H1 (cell line): ENCODE results near the gene FTCDNL1. TPM values are rescaled to one million over a fixed set of nuclear protein-coding genes. Genes with fewer than 3 reads are reported as not detected.

Experiments
- BRCA1 ChIP-seq: IDR thresholded peaks from 2 replicates; pipeline ENCODE4 v1.6.1; 2012; ENCODE audit warnings: low read depth, low read length, improper control_type of control experiment
- JUN ChIP-seq: IDR thresholded peaks from 2 replicates; pipeline ENCODE4 v1.6.1; 2011; ENCODE audit warnings: low read depth, mild to moderate bottlenecking, improper control_type of control experiment, low read length
- MAFK ChIP-seq: IDR thresholded peaks from 2 replicates; pipeline ENCODE4 v1.6.1; 2012; ENCODE audit warnings: low read depth, mild to moderate bottlenecking, improper control_type of control experiment, low read length
- SP1 ChIP-seq: IDR thresholded peaks from 2 replicates; pipeline ENCODE4 v1.6.1; 2011; ENCODE audit warnings: low read depth, low read length
- SRF ChIP-seq: IDR thresholded peaks from 2 replicates; pipeline ENCODE4 v1.6.1; 2011; ENCODE audit warnings: mild to moderate bottlenecking, low read depth, low read length, moderate library complexity
- TEAD4 ChIP-seq: IDR thresholded peaks from 2 replicates; pipeline ENCODE4 v1.6.1; 2012; ENCODE audit warnings: low read depth, low read length, inconsistent platforms, mixed read lengths
- polyA plus RNA-seq, 7 experiments: library from polyadenylated mRNA; depleted of rRNA in 3 of 7; stranded (reverse) in 5 of 7; unstranded in 2 of 7; fragments of >200 nt in 5 of 7; fragments of 200-250 nt in 2 of 7; gene quantifications; 1 replicate in 5 of 7; 2 replicates in 1 of 7; 4 replicates in 1 of 7; pipeline versions ENCODE4 v1.2.1 to v1.2.3, GENCODE V29; 2011 to 2013; ENCODE audit warnings: missing spikeins in 2 of 7, mixed read lengths in 2 of 7
- total RNA-seq: library from RNA; stranded (reverse); fragmentation: NEBNext Ultra II Directional; extraction: Animal tissue kit (Norgen Biotek cat#: 25700); gene quantifications from 2 replicates; pipeline ENCODE4 v1.2.1, GENCODE V29; 2021
- TF ChIP-seq, protein P1 (sequence below): fragments of 300-600 bp; sonication (generic); IDR thresholded peaks from 2 replicates; pipeline ENCODE4 v1.7.1; 2012; ENCODE audit warnings: low read length, moderate library complexity, mild to moderate bottlenecking, inconsistent platforms; ENCODE audit not compliant: insufficient replicate concordance

The FTCDNL1 gene
- total and polyA plus RNA-seq, 2 of the 8 experiments (the other 6 are each of a cell fraction or from before 2014, with no cell fraction given): 0.41 to 0.97 TPM

DNA sequence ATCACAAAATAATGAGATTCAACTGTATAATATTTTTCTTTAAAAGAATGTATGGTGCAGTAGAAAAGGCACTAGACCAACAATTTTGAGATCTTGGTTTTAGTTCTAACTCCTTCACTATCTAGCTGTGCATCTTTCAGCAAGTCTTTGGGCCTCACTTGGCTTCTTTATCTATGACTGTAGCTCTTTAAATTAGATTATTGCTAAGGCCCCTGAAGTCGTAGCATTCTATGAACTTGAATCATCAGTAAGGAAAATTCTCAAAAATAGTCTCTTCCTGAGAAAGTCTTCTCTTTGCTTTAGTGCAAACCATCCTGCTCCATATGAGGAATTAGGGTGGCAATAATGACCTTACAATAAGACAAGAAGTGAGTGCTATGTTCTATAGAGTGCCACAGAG is 140.4 kb downstream of the FTCDNL1 start (continued):
- TF ChIP-seq, protein P1, sequence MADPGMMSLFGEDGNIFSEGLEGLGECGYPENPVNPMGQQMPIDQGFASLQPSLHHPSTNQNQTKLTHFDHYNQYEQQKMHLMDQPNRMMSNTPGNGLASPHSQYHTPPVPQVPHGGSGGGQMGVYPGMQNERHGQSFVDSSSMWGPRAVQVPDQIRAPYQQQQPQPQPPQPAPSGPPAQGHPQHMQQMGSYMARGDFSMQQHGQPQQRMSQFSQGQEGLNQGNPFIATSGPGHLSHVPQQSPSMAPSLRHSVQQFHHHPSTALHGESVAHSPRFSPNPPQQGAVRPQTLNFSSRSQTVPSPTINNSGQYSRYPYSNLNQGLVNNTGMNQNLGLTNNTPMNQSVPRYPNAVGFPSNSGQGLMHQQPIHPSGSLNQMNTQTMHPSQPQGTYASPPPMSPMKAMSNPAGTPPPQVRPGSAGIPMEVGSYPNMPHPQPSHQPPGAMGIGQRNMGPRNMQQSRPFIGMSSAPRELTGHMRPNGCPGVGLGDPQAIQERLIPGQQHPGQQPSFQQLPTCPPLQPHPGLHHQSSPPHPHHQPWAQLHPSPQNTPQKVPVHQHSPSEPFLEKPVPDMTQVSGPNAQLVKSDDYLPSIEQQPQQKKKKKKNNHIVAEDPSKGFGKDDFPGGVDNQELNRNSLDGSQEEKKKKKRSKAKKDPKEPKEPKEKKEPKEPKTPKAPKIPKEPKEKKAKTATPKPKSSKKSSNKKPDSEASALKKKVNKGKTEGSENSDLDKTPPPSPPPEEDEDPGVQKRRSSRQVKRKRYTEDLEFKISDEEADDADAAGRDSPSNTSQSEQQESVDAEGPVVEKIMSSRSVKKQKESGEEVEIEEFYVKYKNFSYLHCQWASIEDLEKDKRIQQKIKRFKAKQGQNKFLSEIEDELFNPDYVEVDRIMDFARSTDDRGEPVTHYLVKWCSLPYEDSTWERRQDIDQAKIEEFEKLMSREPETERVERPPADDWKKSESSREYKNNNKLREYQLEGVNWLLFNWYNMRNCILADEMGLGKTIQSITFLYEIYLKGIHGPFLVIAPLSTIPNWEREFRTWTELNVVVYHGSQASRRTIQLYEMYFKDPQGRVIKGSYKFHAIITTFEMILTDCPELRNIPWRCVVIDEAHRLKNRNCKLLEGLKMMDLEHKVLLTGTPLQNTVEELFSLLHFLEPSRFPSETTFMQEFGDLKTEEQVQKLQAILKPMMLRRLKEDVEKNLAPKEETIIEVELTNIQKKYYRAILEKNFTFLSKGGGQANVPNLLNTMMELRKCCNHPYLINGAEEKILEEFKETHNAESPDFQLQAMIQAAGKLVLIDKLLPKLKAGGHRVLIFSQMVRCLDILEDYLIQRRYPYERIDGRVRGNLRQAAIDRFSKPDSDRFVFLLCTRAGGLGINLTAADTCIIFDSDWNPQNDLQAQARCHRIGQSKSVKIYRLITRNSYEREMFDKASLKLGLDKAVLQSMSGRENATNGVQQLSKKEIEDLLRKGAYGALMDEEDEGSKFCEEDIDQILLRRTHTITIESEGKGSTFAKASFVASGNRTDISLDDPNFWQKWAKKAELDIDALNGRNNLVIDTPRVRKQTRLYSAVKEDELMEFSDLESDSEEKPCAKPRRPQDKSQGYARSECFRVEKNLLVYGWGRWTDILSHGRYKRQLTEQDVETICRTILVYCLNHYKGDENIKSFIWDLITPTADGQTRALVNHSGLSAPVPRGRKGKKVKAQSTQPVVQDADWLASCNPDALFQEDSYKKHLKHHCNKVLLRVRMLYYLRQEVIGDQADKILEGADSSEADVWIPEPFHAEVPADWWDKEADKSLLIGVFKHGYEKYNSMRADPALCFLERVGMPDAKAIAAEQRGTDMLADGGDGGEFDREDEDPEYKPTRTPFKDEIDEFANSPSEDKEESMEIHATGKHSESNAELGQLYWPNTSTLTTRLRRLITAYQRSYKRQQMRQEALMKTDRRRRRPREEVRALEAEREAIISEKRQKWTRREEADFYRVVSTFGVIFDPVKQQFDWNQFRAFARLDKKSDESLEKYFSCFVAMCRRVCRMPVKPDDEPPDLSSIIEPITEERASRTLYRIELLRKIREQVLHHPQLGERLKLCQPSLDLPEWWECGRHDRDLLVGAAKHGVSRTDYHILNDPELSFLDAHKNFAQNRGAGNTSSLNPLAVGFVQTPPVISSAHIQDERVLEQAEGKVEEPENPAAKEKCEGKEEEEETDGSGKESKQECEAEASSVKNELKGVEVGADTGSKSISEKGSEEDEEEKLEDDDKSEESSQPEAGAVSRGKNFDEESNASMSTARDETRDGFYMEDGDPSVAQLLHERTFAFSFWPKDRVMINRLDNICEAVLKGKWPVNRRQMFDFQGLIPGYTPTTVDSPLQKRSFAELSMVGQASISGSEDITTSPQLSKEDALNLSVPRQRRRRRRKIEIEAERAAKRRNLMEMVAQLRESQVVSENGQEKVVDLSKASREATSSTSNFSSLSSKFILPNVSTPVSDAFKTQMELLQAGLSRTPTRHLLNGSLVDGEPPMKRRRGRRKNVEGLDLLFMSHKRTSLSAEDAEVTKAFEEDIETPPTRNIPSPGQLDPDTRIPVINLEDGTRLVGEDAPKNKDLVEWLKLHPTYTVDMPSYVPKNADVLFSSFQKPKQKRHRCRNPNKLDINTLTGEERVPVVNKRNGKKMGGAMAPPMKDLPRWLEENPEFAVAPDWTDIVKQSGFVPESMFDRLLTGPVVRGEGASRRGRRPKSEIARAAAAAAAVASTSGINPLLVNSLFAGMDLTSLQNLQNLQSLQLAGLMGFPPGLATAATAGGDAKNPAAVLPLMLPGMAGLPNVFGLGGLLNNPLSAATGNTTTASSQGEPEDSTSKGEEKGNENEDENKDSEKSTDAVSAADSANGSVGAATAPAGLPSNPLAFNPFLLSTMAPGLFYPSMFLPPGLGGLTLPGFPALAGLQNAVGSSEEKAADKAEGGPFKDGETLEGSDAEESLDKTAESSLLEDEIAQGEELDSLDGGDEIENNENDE: no peak
- TF ChIP-seq MAFK: no peak
- no peak for TF ChIP-seq JUN
- no peak for TF ChIP-seq TEAD4
- TF ChIP-seq SP1: no peak
- TF ChIP-seq BRCA1: no peak
- no peak for TF ChIP-seq SRF
